Activated naive CD8-positive, alpha-beta T cell treated with anti-CD3 and anti-CD28 coated beads, Interleukin-2, amount 50 U/mL, for 24 hours (primary cell): ENCODE measurements around the gene KRTAP10-7.
"Not testable (repeated sequence)": the region's sequence is repeated elsewhere in the genome, so short reads cannot be mapped to it uniquely, and the experiment has no call there.

Source experiments
- ATAC-seq: fragments of 150-1000 bp; cut with Tn5 transposase; one replicate; pipeline ENCODE4 v1.10.0; 2021
- DNase-seq: peaks from one replicate; pipeline ENCODE4 v3.0.0; 2021
- H3K27ac Mint-ChIP-seq: one replicate; pipeline ENCODE4 v1.8.0; 2021; ENCODE audit warnings: mild to moderate bottlenecking, mixed read lengths
- H3K27me3 Mint-ChIP-seq: one replicate; pipeline ENCODE4 v1.8.0; 2021; ENCODE audit warnings: mixed read lengths
- H3K36me3 Mint-ChIP-seq: one replicate; pipeline ENCODE4 v1.8.0; 2021; ENCODE audit warnings: low read depth, mixed read lengths
- H3K4me1 Mint-ChIP-seq: one replicate; pipeline ENCODE4 v1.8.0; 2021; ENCODE audit warnings: mixed read lengths
- H3K4me3 Mint-ChIP-seq: one replicate; pipeline ENCODE4 v1.8.0; 2021; ENCODE audit warnings: mild to moderate bottlenecking, moderate library complexity, mixed read lengths
- H3K9me3 Mint-ChIP-seq: one replicate; pipeline ENCODE4 v1.8.0; 2021; ENCODE audit warnings: mixed read lengths

The KRTAP10-7 gene

DNA sequence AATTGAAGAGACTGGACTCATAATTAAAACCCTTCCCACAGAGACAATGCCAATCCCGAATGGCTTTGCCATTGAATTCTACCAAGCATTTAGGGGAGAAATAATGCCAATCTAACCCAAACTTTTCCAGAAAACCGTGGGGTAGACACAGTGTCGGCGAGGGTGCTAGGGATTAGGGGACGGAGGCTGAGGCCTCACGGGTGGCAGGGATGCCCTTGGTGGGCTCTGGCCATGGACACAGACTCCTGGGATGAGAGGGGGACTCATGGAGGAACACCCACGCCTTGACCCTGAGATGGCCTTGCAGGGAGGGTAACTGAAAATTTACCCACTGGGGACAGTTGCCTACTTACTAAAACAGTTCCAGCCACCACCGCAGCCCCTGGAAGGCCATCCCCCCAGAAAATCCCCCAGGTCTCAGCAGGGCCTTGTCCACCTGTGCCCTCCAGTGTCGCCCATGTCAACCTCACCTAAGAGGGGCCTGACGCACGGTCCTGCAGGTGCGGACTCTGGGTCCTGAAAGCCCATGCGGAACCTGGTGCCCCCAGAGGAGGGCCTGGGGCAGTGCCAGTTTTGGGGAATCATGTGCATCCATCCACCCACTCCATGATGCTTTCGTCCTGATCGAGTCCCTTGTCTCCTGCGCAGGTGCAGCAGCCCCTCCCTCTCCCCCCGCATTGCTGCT is 21.9 kb upstream of the KRTAP10-7 start:
- H3K27me3 Mint-ChIP-seq = peaks cover 2% of the 10 kb centered on the region

DNA sequence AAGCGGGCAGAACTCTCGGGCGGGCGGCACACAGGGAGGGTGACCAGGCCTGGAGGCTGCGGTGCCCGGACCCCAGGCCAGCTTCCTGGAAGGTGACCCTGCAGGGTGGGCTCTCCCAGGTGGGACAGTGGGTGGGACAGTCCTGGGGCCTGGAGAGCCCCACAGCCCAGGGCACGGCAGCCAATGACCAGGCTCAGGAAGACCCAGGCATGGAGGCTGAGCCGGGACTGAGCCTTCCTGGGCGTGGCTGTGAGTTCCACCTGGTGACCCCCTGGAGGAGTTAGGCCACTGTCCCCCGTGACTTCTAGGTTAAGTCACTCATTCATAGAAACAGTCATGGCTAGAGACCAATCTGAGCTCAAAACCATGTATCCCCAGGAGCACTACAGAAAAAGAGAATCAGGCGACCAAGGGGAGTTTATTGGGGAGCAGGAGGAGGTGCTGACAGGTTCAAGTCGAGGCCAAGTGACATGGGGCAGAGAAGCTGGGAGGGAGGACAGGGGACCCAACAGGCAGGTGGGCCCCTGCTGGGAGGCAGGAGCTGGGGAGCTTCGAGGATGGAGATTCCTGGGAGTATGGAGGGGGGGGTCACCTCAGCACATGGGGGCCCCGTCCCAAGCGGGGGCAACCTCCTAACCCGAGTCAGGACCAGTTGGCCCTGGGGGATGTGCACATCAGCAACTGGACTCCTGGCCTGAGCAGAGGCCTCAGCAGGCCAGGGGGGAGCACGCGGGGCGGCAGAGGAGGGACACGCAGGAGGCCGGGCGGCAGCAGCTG is 21.2 kb upstream of the KRTAP10-7 start:
- ATAC-seq (no peak), DNase-seq (no peak)
- Mint-ChIP-seq H3K36me3 (peaks cover 3% of the 10 kb centered on the region), H3K9me3 (peaks cover 24% of the 10 kb centered on the region), H3K27me3 (peaks cover 2% of the 10 kb centered on the region), H3K4me1 (peaks cover 5% of the 10 kb centered on the region), H3K4me3 (no peak overlapping the region), H3K27ac (no peak overlapping the region)

More for the DNA sequence above, 21.9 kb upstream of the KRTAP10-7 start:
- Mint-ChIP-seq H3K27ac (no peak overlapping the region), H3K36me3 (peaks cover 3% of the 10 kb centered on the region), H3K9me3 (peaks cover 24% of the 10 kb centered on the region), H3K4me3 (no peak overlapping the region), H3K4me1 (peaks cover 5% of the 10 kb centered on the region)
- DNase-seq = no peak
- ATAC-seq = no peak

- peaks cover 24% of the 10 kb centered on the region for H3K9me3 Mint-ChIP-seq
- no peak overlapping the region for H3K27ac Mint-ChIP-seq
- peaks cover 5% of the 10 kb centered on the region for H3K4me1 Mint-ChIP-seq
- H3K27me3 Mint-ChIP-seq = peaks cover 2% of the 10 kb centered on the region
- peaks cover 3% of the 10 kb centered on the region for H3K36me3 Mint-ChIP-seq
- H3K4me3 Mint-ChIP-seq = no peak overlapping the region
- DNase-seq (no peak), ATAC-seq (no peak)
Observed at GRCh38 chr21:44579833-44580144, 20.6 kb upstream of the KRTAP10-7 start.

GRCh38 chr21:44580231-44580821 is 20.1 kb upstream of the KRTAP10-7 start, which contains the start of gene KRTAP10-5:
TSS of gene KRTAP10-5 (minus strand) at chr21:44580604. CDS start at chr21:44580578, 26 bp downstream.
- not testable (repeated sequence) for DNase-seq, H3K27me3 Mint-ChIP-seq, H3K4me1 Mint-ChIP-seq, H3K36me3 Mint-ChIP-seq, ATAC-seq, H3K27ac Mint-ChIP-seq, H3K4me3 Mint-ChIP-seq
- peaks cover 24% of the 10 kb centered on the region for H3K9me3 Mint-ChIP-seq

DNA sequence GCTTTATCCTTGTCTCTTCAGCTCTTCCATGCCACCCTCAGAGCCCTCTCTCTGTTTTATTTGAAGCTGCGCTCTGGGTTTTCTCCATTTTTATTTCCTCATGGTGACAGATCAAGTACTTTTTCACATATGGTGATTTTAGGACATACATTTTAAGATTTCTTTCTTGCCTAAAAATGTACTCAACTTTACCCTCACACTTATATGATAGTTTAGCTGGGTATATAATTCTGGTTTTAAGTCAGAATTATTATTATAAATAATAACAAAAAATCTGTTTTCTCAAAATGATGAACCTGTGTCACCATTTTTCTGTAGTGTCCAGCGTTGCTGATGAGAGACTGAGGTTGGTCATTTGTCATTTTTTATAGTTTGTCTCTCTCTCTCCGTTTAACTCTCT is 19.2 kb upstream of the KRTAP10-7 start:
- Mint-ChIP-seq H3K27me3 (no peaks in the 10 kb centered on the region), H3K4me3 (no peak overlapping the region), H3K4me1 (peaks cover 5% of the 10 kb centered on the region), H3K36me3 (peaks cover 3% of the 10 kb centered on the region), H3K9me3 (peaks cover 24% of the 10 kb centered on the region), H3K27ac (no peak overlapping the region)
- DNase-seq (no peak), ATAC-seq (no peak)

GRCh38 chr21:44582055-44582454 is 18.3 kb upstream of the KRTAP10-7 start:
- no peak for ATAC-seq
- peaks cover 5% of the 10 kb centered on the region for H3K4me1 Mint-ChIP-seq
- peaks cover 3% of the 10 kb centered on the region for H3K36me3 Mint-ChIP-seq
- peaks cover 7% of the 10 kb centered on the region for H3K27me3 Mint-ChIP-seq
- peaks cover 18% of the 10 kb centered on the region for H3K9me3 Mint-ChIP-seq
- no peak overlapping the region for H3K4me3 Mint-ChIP-seq
- no peak overlapping the region for H3K27ac Mint-ChIP-seq
- DNase-seq = no peak

DNA sequence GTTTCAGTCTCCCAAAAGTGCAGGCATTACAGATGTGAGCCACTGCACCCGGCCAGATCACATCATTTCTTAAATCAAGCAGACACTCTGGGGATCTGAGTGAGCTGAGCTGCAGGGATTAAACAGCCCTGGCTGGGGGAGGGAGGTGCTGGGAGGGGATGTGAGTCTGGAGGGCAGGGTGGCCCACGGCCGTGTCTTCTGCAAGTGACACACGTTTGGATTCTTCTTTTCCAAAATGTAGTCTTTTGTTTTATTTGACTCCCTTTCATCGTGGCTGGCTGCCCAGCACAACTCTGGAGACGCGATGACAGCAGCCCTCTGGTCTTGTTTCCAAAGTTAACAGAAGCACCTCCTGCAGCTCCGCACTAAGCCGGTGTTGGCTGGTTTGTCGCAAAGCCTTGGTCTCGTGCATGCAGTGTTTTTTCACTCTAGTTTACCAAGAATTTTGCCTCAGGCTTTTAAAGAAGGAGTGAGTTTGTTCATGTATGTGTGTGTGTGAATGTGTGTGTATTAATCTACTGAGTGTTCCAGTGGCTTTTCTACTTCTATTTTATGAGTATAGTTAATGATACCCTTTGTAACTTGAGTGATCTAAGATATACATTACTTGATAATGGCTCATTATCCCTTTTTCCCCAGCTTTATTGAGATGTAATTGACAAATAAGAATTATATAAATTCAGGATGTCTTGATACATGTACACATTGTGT is 17.2 kb upstream of the KRTAP10-7 start:
- Mint-ChIP-seq H3K4me1 (peaks cover 5% of the 10 kb centered on the region), H3K36me3 (peaks cover 3% of the 10 kb centered on the region), H3K27me3 (peaks cover 8% of the 10 kb centered on the region), H3K9me3 (peaks cover 10% of the 10 kb centered on the region), H3K4me3 (no peak overlapping the region), H3K27ac (no peak overlapping the region)
- DNase-seq (no peak), ATAC-seq (no peak)

DNA sequence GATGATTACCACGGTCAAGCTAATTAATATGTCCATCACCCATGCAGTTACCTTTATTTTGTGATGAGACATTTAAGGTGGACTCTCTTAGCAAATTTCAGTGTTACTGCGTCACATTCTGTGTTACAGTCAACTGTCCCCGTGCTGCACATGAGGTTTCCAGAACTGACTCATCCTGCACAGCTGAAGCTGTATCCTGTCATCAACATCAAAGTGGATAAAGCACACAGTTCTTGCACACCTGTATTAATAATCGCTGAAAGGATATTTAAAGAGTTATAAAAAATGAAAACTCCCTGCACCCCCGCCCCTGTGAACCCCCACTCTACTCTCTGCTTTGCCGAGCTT is 16.6 kb upstream of the KRTAP10-7 start:
- no peak for DNase-seq

GRCh38 chr21:44585892-44586291 is 14.5 kb upstream of the KRTAP10-7 start:
- Mint-ChIP-seq H3K27me3 (peaks cover 8% of the 10 kb centered on the region), H3K4me3 (no peak overlapping the region), H3K9me3 (peaks cover 9% of the 10 kb centered on the region), H3K4me1 (peaks cover 5% of the 10 kb centered on the region), H3K27ac (no peak overlapping the region), H3K36me3 (peaks cover 3% of the 10 kb centered on the region)
- ATAC-seq (no peak), DNase-seq (no peak)

More for the DNA sequence above, 16.6 kb upstream of the KRTAP10-7 start:
- H3K27ac Mint-ChIP-seq = no peak overlapping the region
- H3K4me3 Mint-ChIP-seq = no peak overlapping the region
- peaks cover 8% of the 10 kb centered on the region for H3K27me3 Mint-ChIP-seq
- peaks cover 5% of the 10 kb centered on the region for H3K4me1 Mint-ChIP-seq
- peak; percentile 40 for ATAC-seq
- peaks cover 10% of the 10 kb centered on the region for H3K9me3 Mint-ChIP-seq
- peaks cover 3% of the 10 kb centered on the region for H3K36me3 Mint-ChIP-seq

- no peaks in the 10 kb centered on the region for H3K9me3 Mint-ChIP-seq
- H3K4me3 Mint-ChIP-seq = no peak overlapping the region
- H3K27ac Mint-ChIP-seq = no peak overlapping the region
- ATAC-seq (no peak), DNase-seq (no peak)
- H3K27me3 Mint-ChIP-seq = peaks cover 8% of the 10 kb centered on the region
- no peaks in the 10 kb centered on the region for H3K4me1 Mint-ChIP-seq
- no peaks in the 10 kb centered on the region for H3K36me3 Mint-ChIP-seq
Observed at GRCh38 chr21:44589094-44589493, 11.3 kb upstream of the KRTAP10-7 start.

GRCh38 chr21:44589586-44590305 is 10.7 kb upstream of the KRTAP10-7 start:
- Mint-ChIP-seq H3K27ac (no peak overlapping the region), H3K36me3 (no peaks in the 10 kb centered on the region), H3K27me3 (peaks cover 8% of the 10 kb centered on the region), H3K9me3 (no peaks in the 10 kb centered on the region), H3K4me1 (no peaks in the 10 kb centered on the region), H3K4me3 (no peak overlapping the region)
- ATAC-seq (no peak), DNase-seq (no peak)

DNA sequence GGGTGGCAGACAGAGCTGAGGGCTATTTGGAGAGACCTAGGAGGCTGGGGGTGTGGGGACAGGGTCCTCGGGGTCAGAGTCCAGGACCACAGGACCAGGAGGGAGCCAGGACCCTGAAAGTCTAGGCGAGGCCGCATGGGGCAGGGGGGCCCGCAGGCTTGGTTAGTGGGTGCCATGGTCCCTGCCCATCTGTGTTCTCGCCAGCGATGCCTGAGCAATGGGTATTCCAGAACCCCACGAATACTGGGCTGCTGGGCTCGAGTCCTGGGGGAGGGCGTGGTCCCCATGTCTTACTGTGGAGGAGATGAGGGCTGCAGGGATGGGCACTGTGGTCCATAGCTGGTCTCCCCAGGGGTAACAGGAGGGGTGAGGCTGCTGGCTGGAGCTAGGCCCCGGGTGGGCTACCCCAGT is 10.1 kb upstream of the KRTAP10-7 start:
- no peak for DNase-seq
- H3K9me3 Mint-ChIP-seq = no peaks in the 10 kb centered on the region
- H3K36me3 Mint-ChIP-seq = no peaks in the 10 kb centered on the region
- H3K4me1 Mint-ChIP-seq = no peaks in the 10 kb centered on the region
- H3K27me3 Mint-ChIP-seq = peaks cover 8% of the 10 kb centered on the region
- H3K4me3 Mint-ChIP-seq = no peak overlapping the region
- no peak overlapping the region for H3K27ac Mint-ChIP-seq
- ATAC-seq = no peak

GRCh38 chr21:44590897-44591800 is 9.2 kb upstream of the KRTAP10-7 start:
- not testable (repeated sequence) for H3K27ac Mint-ChIP-seq, DNase-seq, H3K4me3 Mint-ChIP-seq, H3K36me3 Mint-ChIP-seq, H3K4me1 Mint-ChIP-seq, H3K9me3 Mint-ChIP-seq, H3K27me3 Mint-ChIP-seq, ATAC-seq
